ENCODE results near the gene ARID3B.
A peak's percentile ranks its signal among the peaks of the same experiment; 100 is the strongest.

ARID3B gene

DNA sequence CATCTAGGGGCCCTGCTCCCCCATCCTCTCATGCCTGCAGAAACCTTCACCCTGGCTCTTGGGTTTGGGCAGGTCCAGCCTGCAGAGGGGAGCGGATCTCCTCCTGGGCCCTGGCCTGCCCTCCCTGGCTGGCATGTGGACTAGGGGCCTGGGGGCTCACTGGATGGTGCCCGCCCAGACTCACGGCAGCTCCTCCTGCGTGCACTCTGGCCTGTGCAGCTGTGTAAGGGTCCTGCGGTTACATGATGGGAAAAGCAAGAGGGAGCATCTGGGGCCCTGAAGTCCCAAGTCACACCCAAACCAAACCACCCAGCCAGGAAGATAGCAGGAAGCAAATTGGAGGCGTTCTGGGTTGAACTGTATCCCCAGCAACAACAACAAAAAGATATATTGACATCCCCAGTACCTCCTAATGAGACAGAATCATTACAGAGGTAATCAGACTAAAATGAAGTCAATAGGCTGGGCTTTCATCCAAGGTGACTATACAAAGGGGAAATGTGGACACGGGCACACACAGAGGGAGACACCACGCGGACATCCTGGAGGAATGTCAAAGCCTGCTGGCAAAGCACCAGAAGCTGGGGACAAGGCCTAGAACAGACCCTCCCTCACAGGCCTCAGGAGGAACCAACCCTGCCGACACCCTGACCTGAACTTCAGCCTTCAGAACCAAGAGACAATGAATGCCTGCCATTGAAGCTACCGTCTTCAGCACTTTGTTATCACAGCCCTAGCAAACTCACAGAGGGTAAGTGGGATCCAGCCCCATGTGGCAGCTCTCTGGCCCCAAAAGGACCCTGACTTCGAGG is 64.2 kb downstream of the ARID3B start:
- DNase-seq (ENCODE audit: low spot score), result no peak

DNA sequence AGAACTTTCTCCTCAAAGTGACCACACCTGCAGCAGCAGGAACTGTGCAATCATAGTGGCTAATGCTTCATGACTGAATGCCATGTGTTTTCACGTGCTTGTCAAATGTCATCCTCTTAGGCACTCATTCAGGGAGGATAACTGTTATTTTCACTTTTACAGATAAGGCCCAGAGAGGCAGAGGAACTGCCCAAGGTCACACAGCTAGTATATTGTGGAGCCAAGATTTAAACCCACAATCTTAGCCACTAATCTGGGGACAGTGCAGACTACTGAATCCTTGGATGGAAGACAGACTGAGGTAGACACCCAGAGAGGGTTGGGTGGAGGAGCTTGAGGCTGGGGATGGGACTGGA is 64.8 kb downstream of the ARID3B start:
- DNase-seq (ENCODE audit: low spot score), result no peak

DNA sequence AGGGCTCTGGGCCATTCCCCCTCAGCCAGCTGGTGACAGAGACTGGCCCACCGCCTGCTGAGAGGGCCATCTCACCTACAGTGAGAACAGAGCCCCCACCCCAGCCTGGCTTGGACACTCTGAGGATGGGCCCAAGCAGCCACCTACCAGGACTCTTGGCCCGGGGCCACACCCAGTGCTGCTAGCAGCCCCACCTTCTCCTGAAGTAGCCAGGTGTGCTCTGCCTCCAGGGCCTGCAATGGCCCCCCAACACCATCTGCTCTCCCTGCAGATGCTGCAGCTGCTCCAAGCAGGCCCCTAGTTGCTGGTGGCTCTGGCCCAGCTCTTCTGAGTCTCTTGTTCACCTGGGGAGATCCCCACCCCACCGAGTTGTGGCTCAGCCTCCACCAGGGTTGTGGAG is 67.8 kb downstream of the ARID3B start:
- DNase-seq (ENCODE audit: low spot score), result no peak

DNA sequence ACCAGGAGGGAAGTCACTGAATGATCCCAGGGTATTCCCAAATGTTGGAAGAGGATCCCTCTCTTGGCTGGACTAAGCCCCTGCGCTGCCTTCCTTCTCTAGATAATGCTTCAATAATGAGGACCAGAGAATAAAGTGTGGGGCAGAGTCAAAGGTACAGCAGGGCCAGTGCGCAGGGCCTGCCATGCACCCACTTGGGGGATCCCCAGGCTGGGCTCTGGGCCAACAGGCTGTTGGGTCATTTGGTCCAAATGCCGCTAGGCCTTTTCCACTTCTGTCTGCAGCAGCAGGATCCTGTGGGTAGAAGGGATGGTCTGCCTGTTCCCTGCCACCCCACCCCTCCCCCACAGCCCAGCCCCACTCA is 68.9 kb downstream of the ARID3B start:
- no peak for DNase-seq (ENCODE audit: low spot score)

DNA sequence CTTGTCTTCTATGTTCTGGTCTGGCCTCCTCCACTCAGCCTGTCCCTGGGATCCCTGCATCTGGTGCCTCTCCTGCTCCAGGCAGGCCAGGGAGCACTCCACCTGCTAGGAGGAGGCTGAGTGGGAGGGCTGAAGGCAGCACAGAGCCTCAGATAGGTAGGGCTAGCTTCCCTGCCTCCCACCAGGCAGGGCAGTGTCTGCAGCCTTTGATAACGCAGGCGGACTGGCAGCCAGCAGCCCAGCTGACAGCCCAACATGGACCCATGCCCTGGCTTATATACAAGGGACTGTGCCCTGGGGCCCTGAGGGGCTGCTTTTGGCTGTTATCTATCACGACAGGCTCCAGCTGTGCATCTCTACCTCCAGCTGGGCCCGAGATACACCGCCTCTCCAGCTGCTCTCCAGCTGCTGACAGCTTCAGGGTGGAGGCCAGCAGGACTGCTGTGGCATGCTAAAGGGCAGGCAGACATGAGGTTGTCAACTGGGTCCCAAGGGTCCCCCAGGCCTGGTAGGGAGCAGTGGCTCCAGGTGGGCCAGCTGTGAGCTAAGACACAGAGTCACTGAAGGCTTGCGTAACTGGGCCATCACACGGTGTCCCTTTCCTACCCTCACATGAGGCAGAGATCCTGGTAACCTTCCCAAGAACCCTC is 69.4 kb downstream of the ARID3B start:
- no peak for DNase-seq (ENCODE audit: low spot score)

DNA sequence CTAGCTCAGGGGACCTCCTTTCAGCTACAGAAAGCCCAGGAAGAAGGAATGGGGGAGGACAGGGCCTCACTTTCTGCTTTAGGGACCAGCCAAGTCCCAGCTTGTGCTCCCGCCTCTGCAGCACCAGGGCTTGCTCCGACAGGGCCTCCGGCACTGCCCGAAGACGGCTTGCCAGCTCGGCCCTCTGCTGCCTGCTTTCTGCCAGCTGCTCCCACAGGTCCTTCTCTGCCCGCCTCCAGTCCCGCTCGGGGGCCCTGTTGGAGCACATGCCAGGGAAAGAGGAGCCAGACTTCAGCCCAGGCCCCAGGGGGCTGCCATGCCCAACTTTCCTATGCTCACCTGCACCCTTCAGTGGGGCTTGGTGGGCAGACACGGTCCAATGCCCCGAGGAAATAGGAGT is 70.3 kb downstream of the ARID3B start:
- DNase-seq (ENCODE audit: low spot score), result no peak

DNA sequence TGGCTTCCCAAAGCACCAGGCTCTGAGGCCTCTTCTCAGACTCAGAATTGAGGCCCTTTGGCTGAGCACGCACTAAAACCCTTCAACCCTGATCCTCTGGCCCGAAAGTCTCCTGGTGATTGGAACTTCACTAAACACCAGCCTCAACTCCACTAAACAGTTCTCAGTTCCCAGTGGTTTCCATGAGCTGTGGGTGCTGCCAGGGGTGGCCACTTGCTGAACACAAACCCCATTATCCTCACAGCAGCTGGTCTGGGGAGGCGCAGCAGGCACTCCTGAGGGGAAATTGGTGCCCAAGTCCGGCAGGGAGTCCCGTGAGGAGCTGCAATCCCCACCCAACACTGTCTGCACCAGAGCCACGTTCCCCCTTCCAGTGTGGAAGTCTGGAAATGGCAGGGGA is 70.8 kb downstream of the ARID3B start:
- DNase-seq (ENCODE audit: low spot score), result no peak

DNA sequence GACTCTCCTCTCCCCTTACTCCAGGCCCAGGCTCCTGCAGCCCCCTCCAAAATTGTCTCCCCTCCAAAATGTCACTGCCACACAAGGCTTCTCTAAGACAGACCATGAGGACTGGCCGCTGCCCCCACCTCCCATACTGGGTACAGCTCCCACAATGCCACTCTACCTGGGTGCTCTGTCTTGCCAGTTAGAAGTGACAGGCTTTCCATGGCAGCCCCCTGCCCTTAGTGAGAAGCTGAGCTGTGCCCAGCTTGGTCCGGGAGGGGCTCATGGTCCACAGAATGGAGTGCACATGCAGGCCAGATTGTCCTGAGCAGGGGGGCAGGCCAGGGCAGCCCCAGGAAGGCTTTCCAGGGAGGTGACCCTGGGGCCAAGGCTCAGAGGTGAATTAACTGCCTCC is 71.7 kb downstream of the ARID3B start:
- DNase-seq (ENCODE audit: low spot score), result no peak

DNA sequence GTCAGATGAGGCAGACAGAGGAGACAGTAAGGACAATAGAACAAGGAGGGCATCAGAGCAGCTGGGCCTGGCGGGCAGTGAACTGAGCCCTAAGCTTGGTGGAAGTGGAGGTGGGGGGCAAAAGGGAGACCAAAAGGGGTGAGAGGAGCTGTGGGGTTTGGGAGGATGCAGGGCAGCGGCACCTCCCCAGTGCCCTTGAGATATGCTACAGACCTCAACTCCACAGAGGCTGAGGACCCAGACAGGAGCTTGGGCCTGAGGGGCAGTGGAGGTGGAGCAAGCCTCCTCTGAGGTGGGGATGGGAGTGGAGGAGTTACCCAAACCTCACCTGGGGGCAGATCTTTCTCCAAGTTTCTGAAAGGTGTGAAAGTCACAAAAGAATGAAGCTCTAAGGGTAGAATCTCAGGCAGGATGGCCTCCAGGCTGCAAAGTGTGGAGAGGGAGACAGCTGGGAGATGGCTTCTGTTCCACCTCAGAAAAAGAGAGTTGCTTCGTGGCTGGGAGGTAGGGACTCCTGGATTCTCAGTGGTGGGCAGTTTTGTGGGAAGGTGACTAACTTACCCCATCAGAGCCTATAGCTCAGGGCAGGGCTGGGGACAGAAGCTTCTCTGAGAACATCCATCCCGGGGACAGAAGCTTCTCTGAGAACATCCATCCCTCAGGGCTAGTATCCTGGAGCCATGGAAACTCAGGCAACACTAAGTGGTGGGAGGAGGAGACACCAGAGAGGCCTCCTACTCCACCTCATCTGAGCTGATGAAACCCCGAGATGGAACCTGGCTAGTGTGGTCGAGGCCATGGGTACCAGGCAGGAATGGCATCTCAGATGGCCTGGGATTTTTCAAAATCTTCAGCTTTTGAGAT is 72.3 kb downstream of the ARID3B start:
- no peak for DNase-seq (ENCODE audit: low spot score)

DNA sequence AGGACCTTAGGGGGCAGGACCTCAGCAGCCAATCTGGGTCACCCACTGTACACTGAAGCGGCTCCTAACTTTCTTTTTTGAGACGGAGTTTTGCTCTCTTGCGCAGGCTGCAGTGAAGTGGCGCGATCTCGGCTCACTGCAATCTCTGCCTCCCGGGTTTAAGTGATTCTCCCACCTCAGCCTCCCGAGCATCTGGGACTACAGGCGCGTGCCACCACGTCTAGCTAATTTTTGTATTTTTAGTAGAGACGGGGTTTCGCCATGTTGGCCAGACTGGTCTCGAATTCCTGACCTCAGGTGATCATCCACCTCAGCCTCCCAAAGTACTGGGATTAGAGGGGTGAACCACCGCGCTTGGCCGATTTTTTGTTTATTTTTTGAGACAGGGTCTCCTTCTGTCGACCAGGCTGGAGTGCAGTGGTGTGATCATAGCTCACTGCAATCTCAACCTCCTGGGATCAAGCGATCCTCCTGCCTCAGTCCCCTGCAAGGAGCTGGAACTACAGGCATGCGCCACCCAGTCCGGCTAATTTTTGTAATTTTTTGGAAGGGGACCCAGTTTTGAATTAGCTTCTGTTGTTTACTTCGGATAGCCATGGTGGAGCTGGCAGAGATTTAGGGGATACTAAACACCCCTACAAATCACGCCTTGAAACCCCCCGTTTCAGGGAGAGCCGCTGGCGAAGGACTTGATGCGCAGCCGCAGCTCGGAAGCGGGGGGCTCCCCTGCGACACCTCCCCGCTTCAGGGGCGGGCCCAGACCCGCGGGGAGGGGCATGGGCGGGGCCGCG is 73.1 kb downstream of the ARID3B start:
- DNase-seq (ENCODE audit: low spot score), result no peak

DNA sequence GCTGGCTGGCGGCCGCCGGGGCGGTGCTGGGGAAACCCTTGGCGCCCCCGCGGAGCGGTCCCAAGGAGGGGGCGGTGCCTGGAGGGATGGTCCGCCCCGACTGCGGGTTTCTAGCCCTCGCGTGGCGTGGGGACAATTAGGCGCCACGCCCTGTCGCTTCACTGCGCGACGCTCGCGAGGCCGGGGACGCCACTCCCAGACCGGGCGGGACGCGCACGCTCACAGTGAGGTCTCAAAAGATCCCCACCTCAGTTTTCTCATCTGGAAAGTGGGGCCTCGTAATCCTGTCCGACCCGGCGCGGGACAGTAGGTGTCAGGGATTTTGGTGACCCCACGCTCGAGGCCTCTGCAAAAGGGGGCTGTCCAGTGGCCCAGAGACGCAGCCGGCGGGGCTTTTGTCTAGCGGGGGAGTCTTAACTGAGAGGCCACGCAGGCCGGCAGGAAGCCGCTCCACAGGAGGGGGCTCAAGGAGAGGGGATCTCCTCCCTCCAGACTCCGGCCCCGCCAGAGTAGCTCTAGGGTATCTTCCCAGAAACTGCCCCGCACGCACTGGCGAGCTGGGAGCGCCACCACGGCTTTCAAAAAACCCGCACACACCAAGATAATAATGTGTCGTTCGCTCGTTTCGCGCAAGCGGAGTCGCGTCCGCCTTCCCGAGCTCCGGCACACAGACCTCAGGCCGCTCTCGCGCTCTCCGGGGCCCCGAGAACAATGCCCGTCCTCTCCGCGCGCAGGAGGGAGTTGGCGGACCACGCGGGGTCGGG is 73.9 kb downstream of the ARID3B start:
- peak; percentile 80 for DNase-seq (ENCODE audit: low spot score)

DNA sequence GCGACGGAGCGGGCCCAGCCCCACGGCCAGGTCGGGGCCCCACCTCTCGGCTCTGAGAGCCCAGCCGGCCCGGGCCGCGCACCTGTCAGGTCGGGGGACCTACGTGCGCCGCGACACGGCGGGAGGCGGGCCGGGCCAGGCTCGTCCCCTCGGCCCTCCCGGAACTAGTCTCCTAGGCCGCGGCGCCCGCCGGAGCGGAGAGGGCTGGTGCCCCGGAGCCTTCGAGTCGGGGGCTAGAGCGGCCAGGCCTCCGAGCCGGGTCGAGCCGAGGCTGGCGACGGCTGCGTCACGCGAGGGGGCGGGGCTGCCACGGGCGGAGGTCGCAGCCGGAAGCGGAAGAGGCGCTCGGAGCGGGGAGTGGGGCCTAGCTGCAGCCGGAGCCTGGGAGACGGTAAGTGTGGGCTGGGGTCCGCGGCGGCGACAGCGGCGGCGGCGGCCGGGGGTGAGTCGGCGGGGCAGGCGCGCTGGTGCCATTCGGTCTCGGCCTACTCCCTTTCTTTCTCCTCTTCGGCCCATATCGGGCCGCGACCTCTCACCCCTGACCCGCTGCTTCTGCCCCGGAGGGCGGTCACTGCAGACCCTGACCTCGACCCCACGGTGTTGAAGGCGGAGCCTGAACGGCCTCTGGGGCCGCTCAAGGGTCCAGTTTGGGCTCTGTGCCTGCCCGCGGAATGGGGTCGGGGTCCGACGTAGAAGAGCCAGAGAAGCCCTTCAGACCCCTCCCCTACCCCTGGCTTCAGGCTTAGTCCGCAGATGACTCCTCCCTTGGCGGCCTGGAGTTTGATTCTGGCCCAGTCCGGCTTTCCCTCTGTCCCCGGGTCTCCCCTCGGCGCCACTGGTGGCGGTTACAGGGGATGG is 74.7 kb downstream of the ARID3B start, which contains the start of gene CLK3:
TSS of gene CLK3 (plus strand) at position 329 of the 858 bp plus-strand sequence. CDS start 3,361 bp downstream, outside the sequence.
- DNase-seq (ENCODE audit: low spot score), result peak; percentile 97

DNA sequence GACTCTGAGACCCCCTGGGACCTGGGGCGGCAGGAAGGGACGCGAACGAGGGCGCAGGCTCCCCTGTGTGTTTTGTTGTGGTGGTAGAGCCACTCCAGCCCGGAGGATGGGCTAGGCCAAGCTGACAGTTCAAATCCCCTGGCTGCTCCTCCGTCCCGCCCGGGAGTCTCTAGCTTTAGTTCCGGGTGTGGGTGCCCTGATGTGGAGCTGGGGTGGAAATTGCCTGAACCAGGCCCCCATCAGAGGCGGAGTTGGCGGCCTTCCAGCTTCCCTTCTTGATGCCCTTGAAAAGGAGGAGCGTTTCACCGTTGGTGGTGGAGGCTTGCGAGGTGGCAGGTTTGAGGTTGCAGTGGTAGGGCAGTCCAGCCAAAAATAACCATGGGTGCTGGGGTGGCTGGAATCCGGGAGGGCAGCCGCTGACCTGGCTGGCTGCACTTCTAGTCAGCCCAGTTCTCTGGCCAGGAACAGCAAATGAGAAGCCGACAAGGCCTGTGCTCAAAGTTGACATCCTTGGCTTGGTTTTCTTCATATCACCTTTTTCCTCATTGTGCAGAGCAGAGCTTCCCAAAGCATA is 75.4 kb downstream of the ARID3B start:
- DNase-seq (ENCODE audit: low spot score), result peak; percentile 62

DNA sequence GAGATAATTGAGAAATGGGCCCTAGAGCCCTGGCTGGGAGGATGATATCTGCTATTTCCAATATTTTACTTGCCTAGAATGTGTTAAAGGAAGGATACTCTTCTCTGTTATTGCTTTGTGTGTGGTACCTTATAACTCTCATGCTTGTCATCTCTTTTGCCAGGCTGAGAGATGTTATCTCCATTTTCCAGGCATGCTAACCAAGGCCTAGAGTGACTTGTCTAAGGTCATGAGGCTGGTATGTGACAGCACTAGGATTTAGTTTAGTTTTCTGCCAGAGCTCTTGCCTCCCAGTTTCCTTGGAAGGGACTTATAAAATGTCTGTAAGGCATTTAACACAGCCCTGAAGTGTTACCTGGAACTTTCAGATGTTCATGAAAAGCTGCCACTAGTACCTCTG is 76.0 kb downstream of the ARID3B start:
- DNase-seq (ENCODE audit: low spot score), result no peak

DNA sequence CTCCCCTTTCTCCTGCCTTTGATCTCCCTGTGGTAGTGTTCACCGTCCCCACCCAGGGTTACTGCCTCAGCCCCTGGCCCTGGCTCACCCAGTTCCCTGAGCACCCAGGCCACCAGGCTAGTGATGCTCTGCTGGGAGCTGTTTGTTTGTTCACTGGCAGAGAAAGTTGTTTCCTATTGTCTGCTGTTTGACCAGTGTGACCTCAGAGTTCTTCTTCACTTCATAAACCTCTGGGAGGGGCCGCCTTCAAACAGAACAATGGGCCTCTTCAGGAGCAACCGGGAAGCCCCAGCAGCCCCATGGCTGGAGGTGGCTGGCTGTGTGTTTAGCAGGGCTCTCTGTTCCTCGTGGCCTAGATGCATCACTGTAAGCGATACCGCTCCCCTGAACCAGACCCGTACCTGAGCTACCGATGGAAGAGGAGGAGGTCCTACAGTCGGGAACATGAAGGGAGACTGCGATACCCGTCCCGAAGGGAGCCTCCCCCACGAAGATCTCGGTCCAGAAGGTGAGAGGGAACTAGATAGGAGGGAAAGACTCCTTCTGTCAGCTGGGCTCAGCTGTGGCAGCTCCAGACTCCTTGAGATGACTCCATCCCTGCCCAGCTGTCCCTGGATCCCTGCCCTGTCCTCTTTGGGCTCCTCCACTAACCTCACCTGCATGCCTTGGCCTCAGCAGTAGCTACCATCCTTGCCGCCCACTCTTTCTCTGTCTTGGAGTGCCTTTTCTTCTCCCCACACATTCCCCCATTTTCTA is 78.0 kb downstream of the ARID3B start:
- no peak for DNase-seq (ENCODE audit: low spot score)

DNA sequence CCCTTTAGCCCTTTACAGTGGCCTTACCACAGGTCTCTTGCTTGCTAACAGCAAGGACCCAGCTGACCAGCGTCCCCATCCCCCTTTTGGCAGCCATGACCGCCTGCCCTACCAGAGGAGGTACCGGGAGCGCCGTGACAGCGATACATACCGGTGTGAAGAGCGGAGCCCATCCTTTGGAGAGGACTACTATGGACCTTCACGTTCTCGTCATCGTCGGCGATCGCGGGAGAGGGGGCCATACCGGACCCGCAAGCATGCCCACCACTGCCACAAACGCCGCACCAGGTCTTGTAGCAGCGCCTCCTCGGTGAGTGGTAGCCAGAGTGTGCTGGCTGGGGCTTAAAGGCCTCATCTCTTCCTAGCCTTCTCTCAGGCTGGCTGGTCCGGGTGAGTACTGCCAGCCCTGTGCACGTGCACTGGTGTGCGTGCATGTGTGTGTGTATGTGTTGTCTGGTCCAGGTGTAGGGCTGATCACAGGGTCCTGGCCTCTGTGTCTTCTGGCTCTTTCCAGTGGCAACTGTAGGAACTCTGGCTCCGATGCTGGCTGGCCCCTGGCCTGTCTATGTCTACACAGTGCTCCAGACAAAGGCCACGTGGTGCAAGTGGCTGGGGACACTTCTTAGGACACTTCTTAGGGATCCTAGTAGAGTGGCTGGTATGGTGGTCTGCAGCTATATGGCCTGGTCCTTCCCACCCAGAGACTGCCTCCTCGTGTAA is 79.1 kb downstream of the ARID3B start:
- DNase-seq (ENCODE audit: low spot score), result no peak

DNA sequence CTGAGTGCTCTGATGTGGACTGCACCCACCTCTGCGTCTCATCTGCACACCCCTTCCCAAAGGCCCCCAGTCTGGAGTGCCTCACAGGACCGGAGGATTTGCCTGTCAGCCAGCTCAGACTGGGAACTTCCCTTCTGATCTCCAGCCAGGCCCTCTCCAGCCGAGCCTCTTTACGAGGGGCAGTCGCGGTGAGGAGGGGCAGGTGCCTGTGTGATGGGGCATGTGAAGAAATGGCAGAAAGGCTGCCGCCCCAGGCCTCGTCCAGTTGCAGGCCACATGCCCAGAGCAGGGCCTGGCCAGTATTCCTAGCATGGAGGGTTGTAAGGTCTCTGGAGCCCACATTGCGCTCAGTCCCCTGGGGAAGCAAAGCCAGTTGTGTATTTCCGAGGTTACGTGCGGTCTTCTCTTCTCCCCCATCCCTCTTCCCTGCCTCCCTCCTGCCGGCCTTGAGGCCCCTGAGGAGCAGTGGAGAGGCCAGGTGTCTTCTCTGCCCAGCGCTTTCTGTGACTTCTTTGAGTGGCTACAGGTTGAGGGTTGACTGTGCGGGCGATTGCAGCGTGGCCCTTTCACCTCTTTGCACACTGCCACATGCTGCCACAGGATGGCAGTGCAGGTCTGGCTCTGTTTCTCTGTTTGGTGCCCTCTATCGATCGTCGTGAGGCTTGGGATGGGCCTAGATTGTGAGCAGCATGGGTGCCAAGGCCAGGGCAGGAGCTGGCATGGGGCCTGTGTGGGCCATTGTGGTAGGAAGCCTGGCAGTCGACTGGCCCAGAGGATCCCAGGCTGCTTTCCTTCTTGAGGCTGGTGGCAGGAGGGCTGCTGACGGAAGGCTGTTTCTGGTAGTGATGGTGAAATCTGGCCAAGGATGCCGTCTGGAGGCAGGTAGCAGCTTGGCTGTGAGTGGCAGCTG is 79.9 kb downstream of the ARID3B start:
- peak; percentile 71 for DNase-seq (ENCODE audit: low spot score)

Measured in LoVo (cell line).